Parathyroid adenoma (tissue), 2 donors: ENCODE results near the gene LMX1B.

Experiments
- H2AFZ ChIP-seq: fragments of 300-600 bp; sonication (generic); one replicate; pipeline ENCODE4 v1.7.0; 2017; ENCODE audit warnings: antibody characterized with exemption, mild to moderate bottlenecking
- H3K27ac ChIP-seq: fragments of 300-600 bp; sonication (generic); one replicate; pipeline ENCODE4 v1.7.0; 2017
- H3K27me3 ChIP-seq: fragments of 300-600 bp; sonication (generic); one replicate; pipeline ENCODE4 v1.7.0; 2017; ENCODE audit warnings: low read length; ENCODE audit not compliant: control insufficient read depth, insufficient read depth
- H3K36me3 ChIP-seq: fragments of 300-600 bp; sonication (generic); one replicate; pipeline ENCODE4 v1.7.0; 2017; ENCODE audit warnings: low read length; ENCODE audit not compliant: control insufficient read depth, insufficient read depth
- H3K4me1 ChIP-seq: fragments of 300-600 bp; sonication (generic); one replicate; pipeline ENCODE4 v1.7.0; 2017; ENCODE audit warnings: control low read depth
- H3K4me2 ChIP-seq: fragments of 300-600 bp; sonication (generic); one replicate; pipeline ENCODE4 v1.7.0; 2017; ENCODE audit warnings: low read length
- H3K4me3 ChIP-seq: fragments of 300-600 bp; sonication (generic); one replicate; pipeline ENCODE4 v1.7.0; 2017; ENCODE audit warnings: low read depth, low read length
- H3K79me2 ChIP-seq: fragments of 300-600 bp; sonication (generic); one replicate; pipeline ENCODE4 v1.7.0; 2017; ENCODE audit warnings: control low read depth
- H3K9ac ChIP-seq: fragments of 300-600 bp; sonication (generic); one replicate; pipeline ENCODE4 v1.7.0; 2017; ENCODE audit warnings: mild to moderate bottlenecking
- H3K9me3 ChIP-seq: fragments of 300-600 bp; sonication (generic); one replicate; pipeline ENCODE4 v1.7.0; 2017; ENCODE audit warnings: low read length; ENCODE audit not compliant: control insufficient read depth
- TF ChIP-seq, protein P1 (sequence below): fragments of 300-600 bp; sonication (generic); IDR thresholded peaks from one replicate; pipeline ENCODE4 v1.7.0; 2017; ENCODE audit warnings: antibody characterized with exemption, mild to moderate bottlenecking
- donor health status: primary hyperparathyroidism.

LMX1B gene

DNA sequence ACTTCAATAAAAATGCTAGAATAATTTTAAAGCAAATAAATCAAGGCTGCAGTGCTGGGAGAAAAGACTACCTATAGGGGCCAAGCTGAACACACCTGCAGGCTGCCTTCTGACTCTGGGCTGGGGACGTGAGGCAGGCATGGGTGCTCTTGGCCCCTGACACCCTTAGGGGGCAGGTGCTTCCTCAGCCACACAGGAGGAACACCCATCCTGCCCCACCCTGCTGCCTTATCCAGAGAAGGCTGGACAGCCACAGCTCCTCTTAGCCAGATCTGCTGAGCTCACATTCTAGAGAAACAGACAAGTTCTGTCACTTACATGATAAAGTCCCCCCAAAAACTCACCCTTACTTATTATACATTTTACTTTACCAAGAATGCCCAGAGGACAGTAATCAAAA, 6.6 kb upstream of the LMX1B start:
- no peaks in the 10 kb centered on the region for H3K9me3 ChIP-seq
- no peaks in the 10 kb centered on the region for H3K4me1 ChIP-seq
- H3K4me2 ChIP-seq, result no peak overlapping the region
- TF ChIP-seq, protein P1, sequence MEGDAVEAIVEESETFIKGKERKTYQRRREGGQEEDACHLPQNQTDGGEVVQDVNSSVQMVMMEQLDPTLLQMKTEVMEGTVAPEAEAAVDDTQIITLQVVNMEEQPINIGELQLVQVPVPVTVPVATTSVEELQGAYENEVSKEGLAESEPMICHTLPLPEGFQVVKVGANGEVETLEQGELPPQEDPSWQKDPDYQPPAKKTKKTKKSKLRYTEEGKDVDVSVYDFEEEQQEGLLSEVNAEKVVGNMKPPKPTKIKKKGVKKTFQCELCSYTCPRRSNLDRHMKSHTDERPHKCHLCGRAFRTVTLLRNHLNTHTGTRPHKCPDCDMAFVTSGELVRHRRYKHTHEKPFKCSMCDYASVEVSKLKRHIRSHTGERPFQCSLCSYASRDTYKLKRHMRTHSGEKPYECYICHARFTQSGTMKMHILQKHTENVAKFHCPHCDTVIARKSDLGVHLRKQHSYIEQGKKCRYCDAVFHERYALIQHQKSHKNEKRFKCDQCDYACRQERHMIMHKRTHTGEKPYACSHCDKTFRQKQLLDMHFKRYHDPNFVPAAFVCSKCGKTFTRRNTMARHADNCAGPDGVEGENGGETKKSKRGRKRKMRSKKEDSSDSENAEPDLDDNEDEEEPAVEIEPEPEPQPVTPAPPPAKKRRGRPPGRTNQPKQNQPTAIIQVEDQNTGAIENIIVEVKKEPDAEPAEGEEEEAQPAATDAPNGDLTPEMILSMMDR, result no peak
- H2AFZ ChIP-seq, result no peak overlapping the region
- H3K27me3 ChIP-seq, result no peaks in the 10 kb centered on the region
- no peak overlapping the region for H3K9ac ChIP-seq
- H3K27ac ChIP-seq, result no peak overlapping the region
- H3K79me2 ChIP-seq, result no peaks in the 10 kb centered on the region
- H3K36me3 ChIP-seq, result no peaks in the 10 kb centered on the region
- no peak overlapping the region for H3K4me3 ChIP-seq

DNA sequence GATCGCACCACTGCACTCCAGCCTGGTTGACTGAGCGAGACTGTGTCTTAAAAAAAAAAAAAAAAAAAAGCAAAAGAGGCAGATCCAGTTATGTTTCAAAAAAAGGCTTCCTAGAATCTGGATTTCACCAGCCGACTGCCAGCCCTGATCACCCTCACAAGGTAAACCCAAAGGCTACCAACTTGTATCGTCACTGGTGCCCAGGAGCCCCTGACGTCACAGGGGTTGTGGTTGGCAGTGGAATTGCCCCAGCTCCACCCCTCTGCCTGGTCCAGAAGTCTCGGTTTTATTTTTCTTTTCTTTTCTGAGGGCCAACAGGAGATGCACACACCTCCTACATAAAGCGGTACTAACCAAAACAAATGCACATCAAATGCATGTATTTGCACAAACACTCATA, 6.0 kb upstream of the LMX1B start:
- Histone ChIP-seq H3K27ac (no peak overlapping the region), H3K79me2 (no peaks in the 10 kb centered on the region), H3K9me3 (no peaks in the 10 kb centered on the region), H3K9ac (no peak overlapping the region), H3K36me3 (no peaks in the 10 kb centered on the region), H3K4me3 (no peak overlapping the region), H2AFZ (no peak overlapping the region), H3K4me2 (no peak overlapping the region), H3K27me3 (no peaks in the 10 kb centered on the region), H3K4me1 (no peaks in the 10 kb centered on the region)
- TF ChIP-seq, protein P1, result no peak

DNA sequence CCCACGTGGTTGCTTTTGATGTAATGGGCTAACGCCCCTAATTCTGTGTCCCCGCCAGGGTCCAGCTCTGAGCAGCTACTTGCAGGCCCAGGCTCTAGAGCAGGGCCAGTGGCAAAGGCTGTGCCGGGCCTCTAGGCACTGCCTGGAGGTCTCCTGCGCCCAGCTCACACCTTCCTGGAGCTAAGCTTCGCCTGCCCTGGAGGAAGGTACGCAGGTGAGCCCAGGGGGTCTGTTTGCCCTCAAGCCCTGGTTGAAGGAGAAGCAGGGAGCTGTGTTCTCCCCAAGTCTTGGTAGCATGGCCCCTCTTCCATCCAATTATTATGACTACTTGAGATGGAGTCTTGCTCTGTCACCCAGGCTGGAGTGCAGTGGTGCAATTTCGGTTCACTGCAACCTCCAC, 5.2 kb upstream of the LMX1B start:
- Histone ChIP-seq H3K9me3 (no peaks in the 10 kb centered on the region), H3K27ac (no peak overlapping the region), H3K4me2 (no peak overlapping the region), H3K4me1 (no peaks in the 10 kb centered on the region), H3K9ac (no peak overlapping the region), H3K79me2 (no peaks in the 10 kb centered on the region), H3K4me3 (no peak overlapping the region), H3K36me3 (no peaks in the 10 kb centered on the region), H2AFZ (no peak overlapping the region), H3K27me3 (no peaks in the 10 kb centered on the region)
- TF ChIP-seq, protein P1, result no peak

DNA sequence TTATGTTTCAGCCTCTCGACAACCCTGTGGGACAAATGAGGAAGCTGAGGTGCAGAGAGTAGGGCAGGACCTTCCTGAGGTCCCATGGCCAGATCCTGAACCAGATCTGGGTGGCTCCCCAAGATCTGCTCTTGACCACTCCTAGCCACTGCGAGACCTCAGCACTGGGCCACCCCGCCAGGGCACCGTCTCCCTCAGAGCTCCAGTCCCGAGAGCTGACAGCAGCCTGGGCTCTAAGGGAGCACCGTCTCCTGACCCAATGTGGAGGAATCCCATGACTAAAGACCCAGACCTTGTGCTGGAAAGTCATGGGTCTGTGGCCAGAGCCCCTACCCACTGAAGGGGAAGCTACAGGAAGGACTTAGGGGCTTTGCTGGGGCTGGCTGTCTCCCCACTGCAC, 4.5 kb upstream of the LMX1B start:
- no peaks in the 10 kb centered on the region for H3K79me2 ChIP-seq
- H3K27me3 ChIP-seq, result no peaks in the 10 kb centered on the region
- TF ChIP-seq, protein P1, result no peak
- H3K36me3 ChIP-seq, result no peaks in the 10 kb centered on the region
- no peak overlapping the region for H2AFZ ChIP-seq
- H3K9me3 ChIP-seq, result no peaks in the 10 kb centered on the region
- no peak overlapping the region for H3K9ac ChIP-seq
- H3K4me3 ChIP-seq, result no peak overlapping the region
- no peak overlapping the region for H3K27ac ChIP-seq
- no peak overlapping the region for H3K4me2 ChIP-seq
- no peaks in the 10 kb centered on the region for H3K4me1 ChIP-seq

DNA sequence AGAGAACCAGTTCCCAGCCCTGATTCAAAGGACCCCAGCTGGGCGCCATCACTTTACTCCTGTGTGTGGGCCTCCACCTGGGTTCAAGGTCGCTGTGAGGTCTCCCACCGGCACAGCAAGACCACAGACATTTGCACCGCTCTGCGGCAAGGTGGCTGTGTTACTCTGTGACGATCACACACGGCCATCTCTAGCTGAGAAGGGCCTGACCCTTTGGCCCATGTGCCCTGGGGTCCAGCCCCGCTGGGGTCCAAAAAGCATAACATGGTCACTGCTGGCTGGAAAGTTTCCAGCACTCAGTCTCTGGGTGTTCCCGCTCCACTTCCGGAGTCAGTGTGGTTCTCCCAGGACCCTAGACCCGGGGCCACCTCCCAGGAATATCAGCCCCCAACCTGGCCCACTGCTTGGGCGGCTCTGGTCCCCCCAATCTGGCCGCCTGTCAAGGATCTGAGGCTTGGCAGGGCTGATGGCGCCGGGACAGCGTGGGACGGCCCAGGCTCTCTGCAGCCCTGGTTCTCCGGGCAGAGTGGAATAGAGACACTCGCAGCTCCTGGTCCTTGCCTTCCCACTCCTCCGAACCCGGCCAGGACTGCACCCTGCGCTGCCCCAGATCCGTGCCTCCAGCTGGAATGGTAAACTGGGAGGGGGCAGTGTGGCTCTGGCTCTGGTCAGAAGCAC, 3.9 kb upstream of the LMX1B start:
- Histone ChIP-seq H3K79me2 (no peaks in the 10 kb centered on the region), H3K27me3 (no peaks in the 10 kb centered on the region), H2AFZ (no peak overlapping the region), H3K36me3 (no peaks in the 10 kb centered on the region), H3K4me1 (no peaks in the 10 kb centered on the region), H3K9me3 (no peaks in the 10 kb centered on the region), H3K4me2 (no peak overlapping the region), H3K4me3 (no peak overlapping the region), H3K9ac (no peak overlapping the region), H3K27ac (no peak overlapping the region)
- TF ChIP-seq, protein P1, result no peak
